ENCODE measurements around the gene ARFGAP3. TPM values are rescaled to one million over a fixed set of nuclear protein-coding genes. Genes with fewer than 3 reads are reported as not detected.
A peak's percentile ranks its signal among the peaks of the same experiment; 100 is the strongest.

Gene ARFGAP3
- total RNA-seq, 2 donors from 2014 or later: 21.2 to 39.8 TPM

DNA sequence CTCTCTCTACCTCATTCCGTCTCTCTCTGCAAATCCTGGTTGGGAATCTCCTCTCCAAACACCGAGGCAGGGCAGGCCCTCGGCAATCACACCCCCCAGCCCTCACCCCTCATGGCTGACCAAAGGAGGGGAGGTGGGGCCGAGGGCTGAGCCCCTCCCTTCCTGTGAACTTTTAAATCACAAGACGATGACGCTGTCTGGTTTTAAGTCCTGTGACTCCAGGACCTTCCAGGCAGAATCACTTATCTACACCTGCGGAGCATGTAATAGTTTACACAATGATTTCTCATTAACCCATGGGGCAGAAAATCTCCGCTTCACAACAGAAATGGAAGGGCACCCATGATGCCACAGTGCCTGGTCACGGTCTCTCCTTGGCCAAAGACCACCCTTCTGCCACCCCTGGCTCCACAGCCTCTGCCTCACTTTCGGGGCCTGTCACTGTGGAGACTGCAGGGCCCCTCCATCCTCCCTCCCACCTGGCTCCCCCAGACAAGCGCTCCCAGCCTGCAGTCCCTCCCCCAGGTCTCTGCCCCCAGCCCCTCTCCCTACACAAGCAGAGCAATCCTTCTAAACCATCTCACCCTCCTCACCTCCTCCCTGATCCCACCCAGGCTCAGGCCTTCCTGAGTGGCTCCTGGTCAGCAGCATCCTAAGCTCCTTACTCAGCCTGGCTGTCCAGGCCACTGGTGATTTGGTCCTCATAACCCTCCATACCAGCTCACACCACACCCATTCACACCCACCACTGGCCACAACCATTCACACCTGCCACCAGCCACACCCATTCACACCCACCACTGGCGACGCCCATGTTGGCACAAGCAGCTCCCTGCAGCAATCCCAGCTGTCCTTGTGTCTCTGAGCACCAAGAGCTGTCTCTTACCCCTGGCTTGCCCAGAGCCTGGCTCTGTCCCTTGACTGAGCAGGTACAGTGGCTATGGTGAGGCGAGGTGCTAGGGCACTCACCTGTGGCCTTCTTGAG is 30.7 kb upstream of the ARFGAP3 start:
- ATAC-seq (no peak), DNase-seq (no peak)
- intact Hi-C loops (cut with DNase I): no loop called here

DNA sequence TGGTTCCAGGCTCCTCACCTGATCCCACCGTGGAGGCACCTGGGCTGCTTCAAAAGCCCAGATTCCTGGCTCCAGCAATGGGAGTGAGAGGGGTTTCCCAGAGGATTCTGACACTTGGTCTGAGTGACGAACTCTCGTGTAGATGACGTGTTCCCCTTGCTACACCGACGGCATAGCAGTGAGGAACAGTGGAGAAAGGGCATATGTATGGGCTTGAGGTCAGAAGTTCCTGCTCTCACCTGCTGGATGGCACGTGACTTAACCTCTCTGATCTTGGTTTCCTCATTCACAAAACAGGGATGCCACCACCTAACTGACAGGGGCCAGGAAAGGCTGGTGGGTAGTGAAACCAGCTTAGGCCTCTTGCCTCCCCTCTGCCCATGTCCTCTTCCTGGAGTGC is 30.0 kb upstream of the ARFGAP3 start:
- DNase-seq: no peak
- intact Hi-C loops (cut with DNase I): no loop called here
- no peak for ATAC-seq

DNA sequence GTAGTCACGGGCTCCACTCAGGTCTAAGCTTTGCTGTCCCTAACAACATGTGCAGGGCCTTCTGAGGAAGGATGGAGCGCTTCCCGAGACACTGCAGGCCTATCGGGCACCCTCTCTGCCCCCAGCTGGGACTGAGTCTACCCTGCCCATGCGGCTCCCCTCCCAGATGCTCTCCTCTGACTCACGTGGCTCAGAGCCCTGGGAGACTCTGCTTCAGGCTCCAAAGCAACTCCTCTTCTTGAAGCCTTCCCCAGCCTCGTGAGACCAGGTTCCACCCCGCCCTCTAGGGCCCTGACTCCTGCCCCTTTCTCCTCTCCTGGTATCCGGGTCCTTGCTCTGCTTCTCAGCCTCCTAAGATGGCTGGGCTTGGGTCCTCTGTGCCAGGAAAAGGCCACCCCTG is 28.4 kb upstream of the ARFGAP3 start:
- ATAC-seq: peak in 1 of 2 donors; percentile 40
- DNase-seq: no peak

DNA sequence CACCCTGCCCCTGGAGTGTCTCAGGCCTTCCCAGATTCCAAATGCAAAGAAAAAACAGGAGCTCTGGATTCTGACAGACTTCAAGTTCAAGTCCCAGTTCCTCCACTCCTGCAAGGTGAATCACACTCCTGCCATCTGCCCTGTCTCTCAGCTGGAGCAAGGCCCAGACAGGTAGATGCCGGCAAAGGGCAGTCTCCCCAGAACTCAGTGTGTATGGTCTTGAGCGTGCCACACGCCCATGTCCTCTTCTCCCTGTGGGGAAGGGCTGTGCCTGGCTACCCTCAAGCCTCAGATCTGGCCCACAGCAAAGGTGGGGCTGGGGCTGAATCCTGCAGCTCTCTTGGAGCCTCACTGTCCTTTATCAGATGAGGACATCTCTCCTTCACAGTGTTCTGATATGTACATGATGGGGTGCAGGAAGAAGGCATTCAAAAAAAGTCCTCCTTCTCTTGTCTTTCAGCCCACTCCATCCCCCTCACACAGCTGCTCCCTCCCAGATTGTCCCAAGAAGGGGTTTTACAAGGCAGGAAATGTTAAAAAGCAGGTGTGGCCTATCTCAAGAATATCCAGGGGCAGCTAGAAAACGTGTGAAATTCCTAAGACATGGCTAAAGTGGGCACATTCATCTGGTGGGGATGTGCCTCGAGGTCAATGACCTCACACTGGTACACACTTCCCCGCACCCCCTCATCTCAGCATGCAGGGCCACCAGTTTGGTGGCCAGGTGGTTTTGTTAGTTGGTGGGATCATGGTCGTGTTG is 27.7 kb upstream of the ARFGAP3 start:
- no peak for ATAC-seq

More for the DNA sequence above, 28.4 kb upstream of the ARFGAP3 start:
- intact Hi-C loops (cut with DNase I): no loop called here

DNA sequence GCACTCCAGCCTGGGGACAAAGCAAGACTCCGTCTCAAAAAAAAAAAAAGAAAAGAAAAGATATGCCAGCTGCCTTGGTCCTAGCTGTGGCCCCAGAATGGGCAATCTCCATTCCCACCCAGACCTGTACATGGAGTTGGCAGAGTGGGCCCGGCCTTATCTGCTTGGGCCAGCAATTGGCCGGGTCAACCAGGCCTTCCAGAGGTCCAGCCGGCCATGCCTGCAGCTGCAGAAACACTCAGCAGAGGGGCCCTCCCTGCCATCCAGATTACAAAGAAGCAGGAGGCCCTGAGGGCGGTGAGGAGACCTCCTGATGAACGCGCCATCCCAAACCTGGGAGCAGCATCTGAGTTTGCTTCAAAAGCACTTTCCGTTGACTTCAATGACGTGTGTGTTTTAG is 26.9 kb upstream of the ARFGAP3 start:
- DNase-seq (no peak), ATAC-seq (no peak)
- intact Hi-C loops (cut with DNase I): no loop called here

More for the DNA sequence above, 27.7 kb upstream of the ARFGAP3 start:
- intact Hi-C loops (cut with DNase I): no loop called here
- no peak for DNase-seq

DNA sequence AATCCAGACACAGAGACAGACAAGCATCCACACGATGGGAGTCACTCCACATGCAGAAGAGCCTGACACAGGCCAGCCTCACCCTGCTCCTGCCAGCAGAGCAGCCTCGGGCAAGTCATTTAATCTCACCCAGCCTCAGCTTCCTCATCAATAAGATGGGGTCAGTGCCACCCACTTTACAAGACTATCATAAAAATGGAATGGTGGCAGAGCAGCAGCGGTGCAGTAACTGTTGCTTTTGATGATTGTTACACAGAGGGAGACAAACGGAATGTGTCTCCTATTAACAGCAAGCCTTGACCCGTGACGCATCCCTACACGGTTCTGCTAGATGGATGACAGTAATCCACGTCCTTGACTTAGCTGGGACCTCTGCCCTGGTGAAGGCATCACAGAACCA is 26.0 kb upstream of the ARFGAP3 start:
- intact Hi-C loops (cut with DNase I): no loop called here
- ATAC-seq (no peak), DNase-seq (no peak)

DNA sequence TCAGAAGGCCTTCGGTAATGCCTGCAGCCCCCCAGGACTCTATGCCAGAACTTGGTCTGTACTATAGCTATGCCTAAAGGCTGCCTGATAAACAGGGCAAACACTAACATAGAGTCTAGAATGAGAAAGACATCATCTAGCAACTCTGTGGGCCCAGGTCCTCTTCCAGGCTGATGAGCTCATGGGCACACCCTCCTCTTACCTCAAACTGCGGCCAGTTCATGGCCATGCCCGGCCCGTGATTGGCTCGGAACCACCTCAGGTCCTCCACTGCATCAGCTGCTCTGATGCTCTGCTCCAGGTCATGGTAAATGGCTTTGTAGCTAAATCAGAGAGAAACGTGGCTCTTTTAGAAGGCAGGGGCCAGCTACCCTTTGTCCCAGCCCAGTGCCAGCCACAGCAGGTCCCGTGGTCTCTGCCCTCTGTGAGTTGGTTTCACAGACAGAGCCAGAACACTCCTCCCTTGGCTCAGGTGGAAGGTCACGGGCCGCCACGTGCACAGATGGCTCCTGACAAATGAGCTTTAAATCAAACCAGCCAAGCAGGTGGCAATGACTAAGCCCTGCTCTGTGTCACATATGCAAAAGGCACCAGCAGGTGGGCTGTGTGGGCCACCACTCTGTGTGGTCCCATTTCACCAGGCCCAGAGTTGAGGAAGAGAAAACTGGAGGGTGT is 25.0 kb upstream of the ARFGAP3 start:
- no peak for DNase-seq

DNA sequence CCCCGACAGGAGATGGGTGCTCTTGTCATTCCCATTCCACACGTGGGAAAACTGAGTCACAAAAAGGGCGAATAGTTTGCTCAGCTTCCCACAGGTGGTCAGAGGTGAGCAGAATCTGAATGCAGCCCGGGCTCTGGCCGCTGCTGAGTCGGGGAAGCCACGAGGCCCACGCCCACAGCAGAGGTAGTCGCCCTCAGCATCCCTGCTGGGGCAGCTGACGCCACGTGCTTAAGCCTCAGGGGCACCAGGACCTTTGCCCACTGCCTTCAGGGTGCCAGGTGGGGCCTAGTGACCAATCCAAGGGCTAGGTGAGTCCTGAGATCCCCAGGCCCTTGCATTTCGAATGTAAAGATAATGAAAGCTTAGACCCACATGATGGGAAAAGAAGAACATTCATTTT is 24.2 kb upstream of the ARFGAP3 start:
- intact Hi-C loops (cut with DNase I): no loop called here
- ATAC-seq (no peak), DNase-seq (no peak)

More for the DNA sequence above, 25.0 kb upstream of the ARFGAP3 start:
- ATAC-seq: no peak
- intact Hi-C loops (cut with DNase I): no loop called here

DNA sequence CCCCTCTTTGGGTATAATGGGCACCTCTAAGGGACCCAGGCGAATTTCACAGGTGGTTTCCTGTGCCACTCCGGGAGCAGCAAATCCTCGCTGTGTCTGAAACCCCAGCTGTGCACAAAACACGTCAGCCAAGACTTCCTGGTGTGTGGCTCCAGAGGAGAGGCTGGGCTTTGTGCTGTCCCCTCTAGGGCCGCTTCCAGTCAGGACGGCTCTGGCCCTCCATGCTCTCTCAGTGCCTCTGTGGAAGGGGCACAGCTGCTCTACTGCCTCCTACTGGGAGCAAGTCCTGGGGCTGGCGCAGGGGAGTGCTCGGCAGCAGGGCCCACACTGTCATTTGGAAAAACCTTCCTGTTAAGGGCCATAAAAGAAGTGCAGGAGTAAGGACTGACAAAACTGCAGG is 23.7 kb upstream of the ARFGAP3 start:
- ATAC-seq: no peak
- DNase-seq: no peak
- intact Hi-C loops (cut with DNase I): no loop called here

DNA sequence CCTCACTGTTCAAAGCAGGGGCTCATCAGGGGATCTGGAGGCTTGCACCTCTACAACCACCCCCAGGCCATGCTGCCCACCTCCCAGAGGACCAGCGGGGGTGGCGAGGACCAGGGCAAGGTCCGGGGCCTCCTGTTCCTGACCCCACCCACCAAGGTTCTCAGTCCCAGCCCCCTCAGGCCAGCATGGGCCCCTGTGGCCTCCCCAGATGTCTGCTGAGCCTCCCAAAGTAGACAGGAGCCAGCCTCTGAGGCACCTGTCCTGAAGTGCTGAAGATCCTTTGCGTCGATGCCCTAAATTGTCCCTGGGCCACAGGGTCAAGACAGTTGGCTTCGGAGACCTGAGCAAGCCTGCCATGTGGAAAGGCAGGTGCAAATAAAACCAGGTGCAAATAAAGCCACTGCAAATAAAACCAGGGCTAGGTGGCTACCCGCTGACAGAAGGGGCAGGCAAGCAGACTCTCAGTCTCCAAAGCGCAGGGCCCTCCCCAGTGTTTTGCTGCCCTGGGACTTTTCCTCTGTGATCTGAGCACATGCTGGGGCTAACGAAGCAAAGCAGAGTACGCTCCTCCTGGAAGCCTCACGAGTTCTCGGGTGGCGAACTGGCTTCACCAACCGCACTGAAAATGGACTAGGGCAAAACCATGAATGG is 22.4 kb upstream of the ARFGAP3 start:
- ATAC-seq: no peak
- no peak for DNase-seq
- intact Hi-C loops (cut with DNase I): no loop called here

DNA sequence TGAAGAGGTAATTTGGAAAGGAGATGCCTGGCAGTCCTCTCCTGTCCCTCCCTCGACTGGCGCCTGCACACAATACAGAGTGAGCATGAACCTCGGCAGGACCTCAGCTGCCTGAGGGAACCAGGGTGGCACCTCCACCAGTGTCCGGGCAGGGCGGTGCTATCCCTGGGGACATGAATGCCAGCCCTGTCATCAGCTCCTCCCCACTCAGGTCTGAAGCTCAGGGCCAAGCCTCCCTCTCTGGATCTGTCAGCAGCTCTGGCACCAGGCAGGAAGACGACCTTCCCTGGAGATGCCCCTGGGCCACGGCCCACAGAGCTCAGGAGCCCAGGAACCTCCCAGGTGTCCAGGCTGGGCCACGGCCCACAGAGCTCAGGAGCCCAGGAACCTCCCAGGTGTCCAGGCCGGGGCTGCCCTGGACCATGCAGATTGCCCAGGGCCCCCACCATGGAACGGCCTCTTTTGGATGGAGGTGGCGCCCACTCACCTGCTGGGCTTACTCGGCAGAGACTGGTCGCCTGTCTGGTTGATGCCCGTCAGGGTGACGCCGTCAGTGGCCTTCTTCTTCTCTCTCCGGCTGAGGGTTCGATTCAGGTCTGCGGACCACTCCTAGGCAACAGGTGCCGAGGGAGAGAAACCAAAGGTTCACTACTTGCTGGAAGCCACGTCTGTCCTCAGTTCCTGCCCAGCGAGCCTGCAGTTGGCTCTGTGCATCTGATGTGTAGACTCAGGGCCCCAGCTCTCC is 21.7 kb upstream of the ARFGAP3 start:
- intact Hi-C loops (cut with DNase I): no loop called here
- no peak for DNase-seq
- ATAC-seq: peak; percentile 9 to 18

DNA sequence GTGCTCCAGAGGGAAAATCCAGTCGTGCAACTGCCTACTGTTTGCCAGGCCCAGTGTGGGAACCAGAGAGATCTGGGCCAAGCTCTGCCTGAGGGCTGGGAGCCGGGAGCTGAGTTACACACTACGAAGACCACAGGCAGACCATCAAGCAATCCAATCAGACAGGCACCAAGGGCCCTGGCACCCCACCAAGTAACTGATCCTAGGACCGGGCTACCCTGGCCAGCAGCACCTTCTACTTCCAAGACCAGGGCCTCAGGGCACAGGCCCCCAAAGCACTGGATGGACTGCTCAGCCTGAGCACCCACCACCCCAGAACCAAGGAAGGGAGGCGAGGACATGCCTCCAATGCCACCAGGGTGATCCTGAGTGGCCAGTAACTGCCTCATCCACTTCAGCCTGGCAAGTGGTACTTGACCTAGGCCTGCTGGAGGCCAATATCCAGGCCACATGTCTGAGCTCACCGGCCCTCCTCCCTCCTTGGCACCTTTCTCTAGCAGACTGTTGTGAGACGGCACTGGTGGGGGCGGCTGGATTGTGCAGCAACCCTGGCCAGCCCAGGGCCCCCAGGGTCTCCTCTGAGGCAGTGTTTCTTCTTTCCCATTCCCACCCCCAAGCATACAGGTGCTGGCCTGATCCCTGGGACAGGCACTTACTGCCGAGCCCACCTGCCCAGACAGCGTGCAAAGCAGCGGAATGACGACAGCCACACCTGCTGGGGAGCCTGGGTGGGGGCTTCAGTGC is 20.7 kb upstream of the ARFGAP3 start:
- DNase-seq (no peak), ATAC-seq (peak; percentile 54 to 67)
- intact Hi-C loops (cut with DNase I): no loop called here

DNA sequence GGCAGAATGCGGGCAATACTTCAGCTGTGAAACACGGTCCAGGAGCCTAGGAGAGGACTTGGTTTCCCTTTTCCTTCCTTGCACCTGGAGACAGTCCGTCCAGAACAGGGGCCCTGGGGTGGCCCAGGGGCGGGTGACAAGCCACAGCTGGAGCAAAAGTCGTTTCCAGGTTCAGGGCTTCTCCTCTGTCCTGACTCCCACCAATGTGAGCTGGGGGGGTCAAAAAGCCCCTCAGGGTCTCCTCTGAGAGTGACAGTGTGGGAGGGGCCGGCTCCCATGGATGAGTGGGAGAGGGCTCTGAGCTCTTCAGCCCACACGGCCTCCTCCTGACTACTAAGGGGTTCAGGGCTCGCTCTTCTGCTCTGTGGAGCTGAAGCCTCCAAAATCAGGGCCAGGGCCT is 20.1 kb upstream of the ARFGAP3 start:
- no peak for DNase-seq
- ATAC-seq: no peak
- intact Hi-C loops (cut with DNase I): no loop called here

DNA sequence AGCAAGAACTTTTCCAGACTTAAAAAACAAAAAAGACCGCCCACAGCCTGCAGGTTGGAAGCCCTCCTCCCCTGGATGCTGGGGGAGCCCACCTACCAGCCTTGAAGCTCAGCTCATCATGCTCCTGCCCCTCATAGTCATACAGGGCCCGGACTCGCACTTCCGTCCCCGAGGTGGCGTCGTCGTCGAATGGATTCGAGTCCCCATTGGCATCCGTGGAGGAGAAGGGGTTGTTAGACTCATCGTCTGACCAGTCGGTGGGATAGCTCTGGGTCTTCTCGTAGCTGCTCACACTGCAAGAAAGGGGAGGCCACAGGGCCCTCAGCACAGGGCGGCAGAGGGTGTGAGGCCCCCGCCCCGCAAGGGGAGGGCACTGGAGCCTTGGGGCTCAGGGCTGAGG is 19.0 kb upstream of the ARFGAP3 start:
- ATAC-seq (no peak), DNase-seq (no peak)
- intact Hi-C loops (cut with DNase I): no loop called here

DNA sequence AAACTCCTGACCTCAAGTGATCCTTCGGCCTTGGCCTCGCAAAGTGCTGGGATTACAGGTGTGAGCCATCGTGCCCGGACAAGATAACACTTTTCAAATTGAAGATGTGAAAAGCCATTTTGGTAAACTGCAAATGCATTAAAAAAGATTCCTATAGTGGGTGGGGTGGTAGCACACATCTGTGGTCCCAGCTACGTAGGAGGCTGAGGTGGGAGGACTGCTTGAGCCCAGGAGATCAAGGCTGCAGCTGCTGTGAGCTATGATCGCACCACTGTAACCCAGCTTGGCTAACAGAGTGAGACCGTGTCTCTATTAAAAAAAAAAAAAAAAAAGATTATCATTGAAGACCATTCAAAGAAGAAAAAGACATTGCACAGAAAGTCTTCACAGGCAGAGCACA is 16.9 kb upstream of the ARFGAP3 start:
- ATAC-seq (no peak), DNase-seq (no peak)
- intact Hi-C loops (cut with DNase I): no loop called here

DNA sequence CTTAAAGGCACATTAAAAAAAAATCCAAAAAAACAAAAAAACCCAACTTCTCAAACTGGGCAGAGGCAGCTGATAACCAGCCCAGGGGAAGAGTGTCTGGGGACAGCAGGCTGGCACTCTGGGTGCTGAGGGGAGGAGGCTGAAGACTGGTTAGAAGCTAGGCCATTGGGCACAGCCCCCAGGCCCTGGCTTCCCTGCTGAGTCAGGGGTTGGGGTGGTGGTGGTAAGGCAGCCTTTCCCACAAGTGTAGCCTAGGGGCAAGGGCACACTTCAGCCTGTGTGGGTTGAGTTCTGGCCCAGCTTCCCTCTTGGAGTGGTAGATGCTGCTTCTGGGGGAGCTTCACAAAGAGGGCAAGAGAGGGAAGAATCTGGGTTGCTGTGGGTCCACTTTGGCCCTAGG is 16.3 kb upstream of the ARFGAP3 start:
- DNase-seq: no peak
- intact Hi-C loops (cut with DNase I): no loop called here
- no peak for ATAC-seq

DNA sequence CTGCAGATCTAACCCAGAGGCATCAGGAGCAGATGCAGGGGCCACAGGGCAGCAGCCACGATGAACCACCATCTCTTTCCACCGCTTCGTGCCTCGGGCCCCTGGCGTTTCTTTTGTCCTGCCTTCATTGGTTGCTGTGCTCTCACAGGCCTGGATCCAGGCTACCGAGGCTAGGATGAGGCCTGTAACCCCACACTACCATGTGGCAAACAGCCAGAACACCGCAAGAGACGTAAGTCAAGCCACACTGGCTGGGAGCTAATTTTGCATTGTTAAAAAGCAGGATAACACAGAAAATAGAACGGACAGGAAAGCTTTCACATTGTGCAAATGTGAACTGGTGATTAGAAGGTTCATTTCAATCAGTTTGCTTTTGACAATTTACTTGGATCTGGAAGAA is 15.7 kb upstream of the ARFGAP3 start:
- no peak for DNase-seq
- intact Hi-C loops (cut with DNase I): no loop called here
- no peak for ATAC-seq
